HG03066 (cell line): ENCODE measurements around the gene RRBP1.

ENCODE experiments used
- ATAC-seq: cut with Tn5 transposase; IDR thresholded peaks from one replicate; pipeline ENCODE4 v1.9.1; 2021; ENCODE audit warnings: low read depth; ENCODE audit not compliant: unreplicated experiment

The RRBP1 gene

DNA sequence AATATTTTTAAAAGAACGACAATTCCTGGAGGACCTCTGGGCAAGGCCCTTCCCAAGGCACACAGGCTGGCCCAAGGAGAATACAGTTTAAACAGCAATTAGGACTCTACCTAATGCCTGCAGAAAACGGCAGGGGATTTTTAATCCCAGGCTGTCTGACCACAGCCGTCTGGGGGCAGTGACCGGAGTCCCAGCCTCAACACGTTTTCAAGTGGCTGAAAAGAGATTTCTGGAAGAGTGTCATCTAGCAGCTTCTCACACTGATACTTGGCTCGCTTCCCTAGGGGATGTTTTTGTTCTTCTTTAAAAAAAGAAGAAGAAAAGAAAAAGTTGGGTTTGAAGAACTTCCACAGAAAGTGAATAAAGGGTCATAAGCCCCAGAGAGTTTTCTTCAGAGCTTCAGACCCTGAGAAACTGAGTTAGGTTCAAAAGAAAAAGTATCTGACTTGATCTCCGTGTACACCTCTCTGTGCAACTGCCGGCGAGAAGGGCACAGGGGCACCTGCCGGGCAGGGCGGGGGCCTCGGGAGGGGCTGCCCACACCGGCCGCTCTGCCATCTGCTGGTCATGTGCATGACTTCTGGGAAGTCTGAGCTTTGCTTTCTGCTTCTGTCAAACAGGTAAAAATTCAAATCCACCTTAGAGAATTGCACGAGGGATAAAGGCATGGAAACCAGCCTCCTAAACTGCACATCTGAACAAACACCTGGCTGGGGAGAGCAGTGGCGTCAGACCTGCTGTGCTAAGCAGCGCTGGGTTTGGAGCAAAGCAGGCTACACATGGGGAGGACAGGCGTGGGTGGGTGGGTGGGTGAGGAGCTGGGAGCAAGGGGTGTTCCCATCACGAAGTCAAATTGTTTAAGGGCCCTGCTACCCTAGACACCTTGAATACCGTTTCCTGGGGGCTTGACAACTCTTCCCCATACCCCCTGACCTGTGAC, 33.0 kb downstream of the RRBP1 start:
- ATAC-seq = no peak

GRCh38 chr20:17648315-17648646, 33.8 kb downstream of the RRBP1 start:
- no peak for ATAC-seq

- ATAC-seq = no peak
These were observed 34.4 kb downstream of the RRBP1 start for GRCh38 chr20:17647391-17648314.

- no peak for ATAC-seq
These were observed 35.1 kb downstream of the RRBP1 start for GRCh38 chr20:17646961-17647301.

- ATAC-seq = no peak
These were observed 35.7 kb downstream of the RRBP1 start for GRCh38 chr20:17646209-17646960.

- no peak for ATAC-seq
These were observed 36.4 kb downstream of the RRBP1 start for GRCh38 chr20:17645546-17646208.

- ATAC-seq = no peak
These were observed 37.0 kb downstream of the RRBP1 start for GRCh38 chr20:17645010-17645409.

GRCh38 chr20:17644451-17644850, 37.6 kb downstream of the RRBP1 start:
- ATAC-seq = no peak

- ATAC-seq = no peak
These were observed 38.4 kb downstream of the RRBP1 start for GRCh38 chr20:17643531-17644188.

- ATAC-seq = no peak
These were observed 39.4 kb downstream of the RRBP1 start for GRCh38 chr20:17642404-17643269.

DNA sequence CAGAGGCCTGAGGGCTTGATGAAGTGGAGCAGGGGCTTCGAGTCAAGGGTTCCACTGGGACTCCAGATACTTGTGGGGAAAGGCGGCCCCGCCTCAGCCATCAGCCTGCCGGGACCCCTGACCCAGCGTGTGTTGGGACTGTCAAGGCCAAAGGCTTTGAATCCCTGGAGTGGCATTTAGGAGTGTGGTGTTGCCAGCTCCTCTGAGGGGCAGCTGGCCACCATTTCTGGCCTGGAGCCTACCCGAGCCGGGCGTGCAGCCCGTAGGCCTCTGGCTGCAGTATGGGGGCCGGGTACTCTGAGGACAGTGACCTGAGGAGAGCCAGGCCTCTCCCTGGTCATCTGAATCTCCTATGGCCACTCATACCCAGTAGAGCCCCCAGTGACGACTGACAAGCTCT, 40.0 kb downstream of the RRBP1 start:
- ATAC-seq = no peak

- ATAC-seq = no peak
These were observed 40.5 kb downstream of the RRBP1 start for GRCh38 chr20:17641520-17641964.

GRCh38 chr20:17640875-17641378, 41.1 kb downstream of the RRBP1 start:
- ATAC-seq = no peak

GRCh38 chr20:17640146-17640874, 41.7 kb downstream of the RRBP1 start:
- no peak for ATAC-seq

- no peak for ATAC-seq
These were observed 43.1 kb downstream of the RRBP1 start for GRCh38 chr20:17638835-17639407.

GRCh38 chr20:17637985-17638640, 43.9 kb downstream of the RRBP1 start:
- ATAC-seq = no peak

DNA sequence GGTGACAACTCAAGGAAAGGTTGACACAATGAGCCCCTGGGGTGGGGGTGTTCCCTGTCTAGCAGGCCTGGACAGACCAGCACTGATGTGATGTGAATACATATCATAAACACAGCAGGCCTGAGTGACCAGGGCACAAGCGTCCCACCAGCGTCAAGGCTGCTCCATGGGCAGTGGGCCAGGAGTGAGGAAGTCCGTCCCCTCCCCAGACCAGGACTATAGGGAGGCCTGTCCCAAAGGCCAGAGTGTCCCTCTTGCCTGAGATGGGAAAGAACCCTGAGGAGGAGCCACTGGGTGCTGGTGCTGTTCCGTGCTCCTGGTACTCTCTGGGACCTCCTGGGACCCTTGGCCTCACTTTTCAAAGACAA, 44.6 kb downstream of the RRBP1 start:
- no peak for ATAC-seq
